H9 (cell line): ENCODE data around the gene NDUFS3. TPM values are rescaled to one million over a fixed set of nuclear protein-coding genes. Genes with fewer than 3 reads are reported as not detected.

ENCODE experiments used
- DNase-seq: peaks from one replicate; pipeline ENCODE4 v3.0.0-alpha.2; 2017
- H2AFZ ChIP-seq: one replicate; pipeline ENCODE4 v1.6.1; 2013; ENCODE audit warnings: mild to moderate bottlenecking, low read length, control low read depth, moderate library complexity
- H2AK5ac ChIP-seq: 2 replicates; pipeline ENCODE4 v1.6.1; 2013; ENCODE audit warnings: low read length, control low read depth, mixed read lengths; ENCODE audit not compliant: insufficient read length
- H2BK120ac ChIP-seq: one replicate; pipeline ENCODE4 v1.6.1; 2013; ENCODE audit warnings: low read depth, mild to moderate bottlenecking, low read length, control low read depth, inconsistent platforms; ENCODE audit not compliant: poor library complexity, severe bottlenecking
- H2BK12ac ChIP-seq: 2 replicates; pipeline ENCODE4 v1.6.1; 2013; ENCODE audit warnings: low read length, control low read depth, mixed read lengths, low read depth; ENCODE audit not compliant: insufficient read length
- H2BK15ac ChIP-seq: 2 replicates; pipeline ENCODE4 v1.6.1; 2013; ENCODE audit warnings: low read depth, low read length, control low read depth
- H2BK20ac ChIP-seq: one replicate; pipeline ENCODE4 v1.6.1; 2013; ENCODE audit warnings: low read depth, mild to moderate bottlenecking, low read length, control low read depth, inconsistent platforms; ENCODE audit not compliant: poor library complexity, severe bottlenecking
- H2BK5ac ChIP-seq: 2 replicates; pipeline ENCODE4 v1.6.1; 2013; ENCODE audit warnings: low read length, control low read depth, mixed read lengths; ENCODE audit not compliant: insufficient read length
- H3K14ac ChIP-seq: 2 replicates; pipeline ENCODE4 v1.6.1; 2013; ENCODE audit warnings: low read length, control low read depth; ENCODE audit not compliant: insufficient read depth
- H3K18ac ChIP-seq: 2 replicates; pipeline ENCODE4 v1.6.1; 2013; ENCODE audit warnings: low read depth, mild to moderate bottlenecking, mixed read lengths, low read length, control low read depth; ENCODE audit not compliant: insufficient read length
- H3K23ac ChIP-seq: 2 replicates; pipeline ENCODE4 v1.6.1; 2013; ENCODE audit warnings: low read length, control low read depth, mixed read lengths, low read depth; ENCODE audit not compliant: insufficient read length
- H3K23me2 ChIP-seq: 2 replicates; pipeline ENCODE4 v1.6.1; 2013; ENCODE audit warnings: low read depth, mild to moderate bottlenecking, mixed read lengths, low read length, control low read depth; ENCODE audit not compliant: insufficient read length, poor library complexity, severe bottlenecking
- H3K27ac ChIP-seq: 2 replicates; pipeline ENCODE4 v1.5.1; 2013; ENCODE audit warnings: low read length, control low read depth, mixed read lengths, low read depth; ENCODE audit not compliant: insufficient read length
- H3K27me3 ChIP-seq: 2 replicates; pipeline ENCODE4 v1.6.1; 2013; ENCODE audit warnings: low read length, control low read depth, inconsistent platforms; ENCODE audit not compliant: insufficient read depth
- H3K4ac ChIP-seq: 2 replicates; pipeline ENCODE4 v1.6.1; 2013; ENCODE audit warnings: low read depth, mild to moderate bottlenecking, control low read depth, inconsistent platforms, low read length, moderate library complexity
- H3K4me1 ChIP-seq: 2 replicates; pipeline ENCODE4 v1.6.1; 2013; ENCODE audit warnings: low read length, control low read depth, inconsistent platforms; ENCODE audit not compliant: insufficient read depth
- H3K4me2 ChIP-seq: 2 replicates; pipeline ENCODE4 v1.6.1; 2013; ENCODE audit warnings: low read length, control low read depth, mixed read lengths; ENCODE audit not compliant: insufficient read length, insufficient read depth
- H3K56ac ChIP-seq: 2 replicates; pipeline ENCODE4 v1.6.1; 2013; ENCODE audit warnings: low read depth, mild to moderate bottlenecking, mixed read lengths, low read length, control low read depth; ENCODE audit not compliant: insufficient read length
- H3K79me1 ChIP-seq: 2 replicates; pipeline ENCODE4 v1.6.1; 2013; ENCODE audit warnings: low read depth, mild to moderate bottlenecking, moderate library complexity, low read length, control low read depth, inconsistent platforms; ENCODE audit not compliant: insufficient read depth, poor library complexity, severe bottlenecking
- H3K79me2 ChIP-seq: 2 replicates; pipeline ENCODE4 v1.6.1; 2013; ENCODE audit warnings: low read length, control low read depth, inconsistent platforms; ENCODE audit not compliant: insufficient read depth
- H3K9ac ChIP-seq: 2 replicates; pipeline ENCODE4 v1.6.1; 2013; ENCODE audit warnings: low read length, control low read depth, mixed read lengths; ENCODE audit not compliant: insufficient read length; ENCODE audit errors: extremely low read depth
- H3K9me3 ChIP-seq: one replicate; pipeline ENCODE4 v1.6.1; 2013; ENCODE audit warnings: low read depth, low read length, inconsistent platforms; ENCODE audit not compliant: control insufficient read depth
- H3T11ph ChIP-seq: one replicate; pipeline ENCODE4 v1.6.1; 2013; ENCODE audit warnings: mild to moderate bottlenecking, low read length, control low read depth, inconsistent platforms
- H4K20me1 ChIP-seq: one replicate; pipeline ENCODE4 v1.6.1; 2013; ENCODE audit not compliant: control insufficient read depth, insufficient read length, insufficient read depth
- H4K5ac ChIP-seq: 2 replicates; pipeline ENCODE4 v1.6.1; 2013; ENCODE audit warnings: low read depth, mild to moderate bottlenecking, mixed read lengths, low read length, control low read depth; ENCODE audit not compliant: insufficient read length
- H4K8ac ChIP-seq: replicated peaks from 2 replicates; pipeline ENCODE4 v1.6.1; 2013; ENCODE audit warnings: low read length, control low read depth, mixed read lengths, low read depth; ENCODE audit not compliant: insufficient read length
- H4K91ac ChIP-seq: 2 replicates; pipeline ENCODE4 v1.6.1; 2013; ENCODE audit warnings: low read depth, mild to moderate bottlenecking, moderate library complexity, mixed read lengths, low read length, control low read depth; ENCODE audit not compliant: insufficient read length
- H3K27ac Mint-ChIP-seq, 3 experiments: 2 replicates in 2 of 3; 3 replicates in 1 of 3; pipeline ENCODE4 v1.8.0; 2020 to 2021; ENCODE audit warnings: mixed read lengths in 3 of 3, mild to moderate bottlenecking in 1 of 3, moderate library complexity in 1 of 3
- H3K27me3 Mint-ChIP-seq: 2 replicates; pipeline ENCODE4 v1.8.0; 2021; ENCODE audit warnings: low read depth, mild to moderate bottlenecking, moderate library complexity, mixed read lengths
- H3K36me3 Mint-ChIP-seq, 3 experiments: 2 replicates in 2 of 3; 3 replicates in 1 of 3; pipeline ENCODE4 v1.8.0; 2020 to 2021; ENCODE audit warnings: low read depth in 3 of 3, mixed read lengths in 3 of 3; ENCODE audit not compliant: insufficient read depth in 1 of 3
- H3K4me1 Mint-ChIP-seq, 2 experiments: 2 replicates each; pipeline ENCODE4 v1.8.0; 2020; ENCODE audit warnings: mixed read lengths in 2 of 2
- H3K4me3 Mint-ChIP-seq, 2 experiments: 2 replicates in 1 of 2; 3 replicates in 1 of 2; pipeline ENCODE4 v1.8.0; 2020 to 2021; ENCODE audit warnings: mild to moderate bottlenecking in 2 of 2, mixed read lengths in 2 of 2, moderate library complexity in 1 of 2
- H3K9me3 Mint-ChIP-seq, 2 experiments: 2 replicates in 1 of 2; 3 replicates in 1 of 2; pipeline ENCODE4 v1.8.0; 2020; ENCODE audit warnings: mild to moderate bottlenecking in 2 of 2, mixed read lengths in 2 of 2, moderate library complexity in 1 of 2
- WGBS: extraction: QIAGEN DNeasy Blood & Tissue Kit; methylation state at CpG from one replicate; pipeline ENCODE4 v1.1.7; 2013; ENCODE audit warnings: missing lambda C conversion rate, low lambda C conversion rate, mixed read lengths; ENCODE audit not compliant: insufficient read length; ENCODE audit errors: extremely low coverage; 5-methylcytosine and 5-hydroxymethylcytosine counted together
- total RNA-seq: library from RNA; stranded (reverse); gene quantifications from 2 replicates; pipeline ENCODE4 v1.2.1, GENCODE V29; 2021
- TF ChIP-seq, protein P1 (sequence below): fragments of 200-600 bp; sonication (generic); conservative IDR thresholded peaks from 3 replicates; pipeline ENCODE4 v1.8.0; 2021; ENCODE audit warnings: antibody characterized with exemption, mild to moderate bottlenecking

Gene NDUFS3
- total RNA-seq, 1 experiment from 2014 or later: 144 TPM

DNA sequence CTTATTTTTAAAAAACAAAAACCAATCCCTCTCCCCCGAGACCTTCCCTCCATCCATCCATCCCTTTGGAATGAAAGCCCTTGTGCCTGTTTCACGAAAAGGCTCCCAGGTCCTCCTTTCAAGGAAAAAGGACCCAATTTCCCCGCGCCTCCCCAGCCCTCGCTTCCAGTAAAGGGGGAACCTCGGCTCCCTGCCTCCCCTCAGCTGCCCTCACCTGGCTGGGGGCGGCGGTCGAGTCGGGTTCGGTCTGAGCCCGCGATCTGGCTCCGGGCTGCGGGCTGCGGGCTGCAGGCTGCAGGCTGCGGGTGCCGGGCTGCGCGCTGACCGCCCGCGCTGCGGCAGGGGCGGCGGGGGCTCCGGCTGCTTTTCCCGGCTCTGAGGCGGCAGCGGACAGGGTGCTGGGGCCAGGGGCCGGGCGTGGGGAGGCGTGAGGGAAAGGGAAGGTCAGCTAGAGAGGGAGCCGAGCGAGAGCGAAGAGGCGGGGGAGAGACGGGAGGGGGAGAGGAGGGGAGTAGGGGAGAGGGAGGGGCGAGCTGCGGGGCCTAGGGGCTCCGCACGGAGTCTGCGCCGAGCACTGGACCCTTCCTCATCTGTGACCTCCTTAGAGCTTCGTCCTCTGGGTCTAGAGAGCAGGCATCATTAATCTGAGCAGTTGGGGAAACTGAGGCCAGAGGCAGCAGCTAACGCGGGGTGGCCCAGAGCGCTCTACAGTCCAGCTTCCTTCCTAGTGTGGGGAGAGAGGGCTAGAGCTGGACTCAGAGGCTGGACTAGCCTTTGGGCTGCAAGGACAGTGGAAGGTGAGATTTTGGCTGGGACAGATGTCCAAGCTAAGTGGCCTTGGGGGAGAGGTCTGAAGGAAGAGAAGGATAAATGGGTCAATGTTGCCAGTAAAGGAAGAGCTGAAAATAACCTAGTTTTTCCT is 15.3 kb downstream of the NDUFS3 start, which contains the start of gene C1QTNF4:
Gene C1QTNF4 (minus strand): TSS at position 478 of the 922 bp plus-strand sequence. CDS start 3,601 bp downstream, outside the sequence.
- no peaks in the 10 kb centered on the region for H3K4me1 ChIP-seq
- no peaks in the 10 kb centered on the region for H3K9me3 ChIP-seq
- H3K23me2 ChIP-seq: peaks cover 13% of the 10 kb centered on the region
- Mint-ChIP-seq H3K27me3 (peaks cover 41% of the 10 kb centered on the region), H3K9me3 (no peaks in the 10 kb centered on the region), H3K36me3 (no peaks in the 10 kb centered on the region; a peak in 1 of 7 replicates), H3K4me1 (peaks cover 19 to 27% of the 10 kb centered on the region in 2 experiments), H3K27ac (no peak within 1 kb of the TSS), H3K4me3 (peak within 1 kb of the TSS; percentile 73 to 93)
- no peak within 1 kb of the TSS for H2BK12ac ChIP-seq
- no peak within 1 kb of the TSS for H3K23ac ChIP-seq
- H4K91ac ChIP-seq: no peak within 1 kb of the TSS
- peak within 1 kb of the TSS; percentile 5; the same call in 1 of the 2 replicates for H3K14ac ChIP-seq
- H3K56ac ChIP-seq: no peak within 1 kb of the TSS
- H3K79me1 ChIP-seq: no peaks in the 10 kb centered on the region
- no peak within 1 kb of the TSS for H2BK120ac ChIP-seq
- peaks cover 10% of the 10 kb centered on the region; the same call in 1 of the 2 replicates for H3K27me3 ChIP-seq
- peak; percentile 58 for DNase-seq
- no peak within 1 kb of the TSS for H4K8ac ChIP-seq
- H3K18ac ChIP-seq: no peak within 1 kb of the TSS
- peak within 1 kb of the TSS; percentile 89 for H3K4me2 ChIP-seq
- H3K27ac ChIP-seq: no peak within 1 kb of the TSS
- TF ChIP-seq, protein P1, sequence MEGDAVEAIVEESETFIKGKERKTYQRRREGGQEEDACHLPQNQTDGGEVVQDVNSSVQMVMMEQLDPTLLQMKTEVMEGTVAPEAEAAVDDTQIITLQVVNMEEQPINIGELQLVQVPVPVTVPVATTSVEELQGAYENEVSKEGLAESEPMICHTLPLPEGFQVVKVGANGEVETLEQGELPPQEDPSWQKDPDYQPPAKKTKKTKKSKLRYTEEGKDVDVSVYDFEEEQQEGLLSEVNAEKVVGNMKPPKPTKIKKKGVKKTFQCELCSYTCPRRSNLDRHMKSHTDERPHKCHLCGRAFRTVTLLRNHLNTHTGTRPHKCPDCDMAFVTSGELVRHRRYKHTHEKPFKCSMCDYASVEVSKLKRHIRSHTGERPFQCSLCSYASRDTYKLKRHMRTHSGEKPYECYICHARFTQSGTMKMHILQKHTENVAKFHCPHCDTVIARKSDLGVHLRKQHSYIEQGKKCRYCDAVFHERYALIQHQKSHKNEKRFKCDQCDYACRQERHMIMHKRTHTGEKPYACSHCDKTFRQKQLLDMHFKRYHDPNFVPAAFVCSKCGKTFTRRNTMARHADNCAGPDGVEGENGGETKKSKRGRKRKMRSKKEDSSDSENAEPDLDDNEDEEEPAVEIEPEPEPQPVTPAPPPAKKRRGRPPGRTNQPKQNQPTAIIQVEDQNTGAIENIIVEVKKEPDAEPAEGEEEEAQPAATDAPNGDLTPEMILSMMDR: no peak
- H4K20me1 ChIP-seq: no peaks in the 10 kb centered on the region
- H2AK5ac ChIP-seq: no peak within 1 kb of the TSS
- no peak within 1 kb of the TSS for H2BK15ac ChIP-seq
- WGBS: no CpG with 5 or more reads among the region's 48 CpGs
- no peak within 1 kb of the TSS for H4K5ac ChIP-seq
- H2BK20ac ChIP-seq: no peak within 1 kb of the TSS
- H3K9ac ChIP-seq: no peak within 1 kb of the TSS
- no peak within 1 kb of the TSS for H2AFZ ChIP-seq
- H3K79me2 ChIP-seq: no peaks in the 10 kb centered on the region
- H2BK5ac ChIP-seq: no peak within 1 kb of the TSS
- H3T11ph ChIP-seq: no peak within 1 kb of the TSS
- H3K4ac ChIP-seq: no peak within 1 kb of the TSS
